ENCODE results near the gene HOXD12.

The HOXD12 gene

GRCh38 chr2:176072951-176073904, 26.4 kb upstream of the HOXD12 start:
- Histone ChIP-seq H3K9me3 (ENCODE audit: control insufficient read depth, insufficient read depth, low read depth, low read length) (0 out of 2 replicates have a peak, but pooled peaks cover 3% of the 10 kb centered on the region), H3K4me3 (ENCODE audit: low read depth, low read length) (no peak overlapping the region), H3K4me1 (ENCODE audit: control insufficient read depth, insufficient read depth, low read length) (0 out of 2 replicates have a peak, but pooled peaks cover under 1% of the 10 kb centered on the region), H3K27me3 (ENCODE audit: control insufficient read depth, insufficient read depth, low read length) (peaks cover 100% of the 10 kb centered on the region), H3K36me3 (ENCODE audit: control insufficient read depth, insufficient read depth, low read length) (no peaks in the 10 kb centered on the region), H3K27ac (ENCODE audit: low read depth, low read length) (no peak overlapping the region), H3K9ac (ENCODE audit: low read length) (no peak overlapping the region)

- H3K27ac ChIP-seq (ENCODE audit: low read depth, low read length), result no peak overlapping the region
- H3K4me1 ChIP-seq (ENCODE audit: control insufficient read depth, insufficient read depth, low read length), result no peaks in the 10 kb centered on the region
- H3K27me3 ChIP-seq (ENCODE audit: control insufficient read depth, insufficient read depth, low read length), result peaks cover 98% of the 10 kb centered on the region
- H3K9me3 ChIP-seq (ENCODE audit: control insufficient read depth, insufficient read depth, low read depth, low read length), result no peaks in the 10 kb centered on the region
- H3K9ac ChIP-seq (ENCODE audit: low read length), result no peak overlapping the region
- H3K36me3 ChIP-seq (ENCODE audit: control insufficient read depth, insufficient read depth, low read length), result no peaks in the 10 kb centered on the region
- H3K4me3 ChIP-seq (ENCODE audit: low read depth, low read length), result 0 out of 2 replicates have a peak overlapping the region, but pooled peaks have one; percentile 13
Observed at GRCh38 chr2:176074919-176075425, 24.6 kb upstream of the HOXD12 start.

GRCh38 chr2:176075481-176075880, 24.1 kb upstream of the HOXD12 start:
- peaks cover 96% of the 10 kb centered on the region for H3K27me3 ChIP-seq (ENCODE audit: control insufficient read depth, insufficient read depth, low read length)
- no peak overlapping the region for H3K9ac ChIP-seq (ENCODE audit: low read length)
- peak overlapping the region; percentile 13 for H3K4me3 ChIP-seq (ENCODE audit: low read depth, low read length)

GRCh38 chr2:176076063-176076462, 23.5 kb upstream of the HOXD12 start:
- H3K9me3 ChIP-seq (ENCODE audit: control insufficient read depth, insufficient read depth, low read depth, low read length), result no peaks in the 10 kb centered on the region
- no peak overlapping the region for H3K4me3 ChIP-seq (ENCODE audit: low read depth, low read length)
- peaks cover 96% of the 10 kb centered on the region for H3K27me3 ChIP-seq (ENCODE audit: control insufficient read depth, insufficient read depth, low read length)
- no peaks in the 10 kb centered on the region for H3K36me3 ChIP-seq (ENCODE audit: control insufficient read depth, insufficient read depth, low read length)
- no peak overlapping the region for H3K9ac ChIP-seq (ENCODE audit: low read length)
- no peak overlapping the region for H3K27ac ChIP-seq (ENCODE audit: low read depth, low read length)
- H3K4me1 ChIP-seq (ENCODE audit: control insufficient read depth, insufficient read depth, low read length), result peaks cover 7% of the 10 kb centered on the region; the same call in 1 of the 2 replicates

More at GRCh38 chr2:176075481-176075880, 24.1 kb upstream of the HOXD12 start:
- Histone ChIP-seq H3K36me3 (ENCODE audit: control insufficient read depth, insufficient read depth, low read length) (no peaks in the 10 kb centered on the region), H3K4me1 (ENCODE audit: control insufficient read depth, insufficient read depth, low read length) (0 out of 2 replicates have a peak, but pooled peaks cover under 1% of the 10 kb centered on the region), H3K27ac (ENCODE audit: low read depth, low read length) (no peak overlapping the region), H3K9me3 (ENCODE audit: control insufficient read depth, insufficient read depth, low read depth, low read length) (no peaks in the 10 kb centered on the region)

GRCh38 chr2:176076796-176077195, 22.8 kb upstream of the HOXD12 start:
- H3K4me1 ChIP-seq (ENCODE audit: control insufficient read depth, insufficient read depth, low read length), result peaks cover 7% of the 10 kb centered on the region; the same call in 1 of the 2 replicates
- H3K9ac ChIP-seq (ENCODE audit: low read length), result no peak overlapping the region
- no peaks in the 10 kb centered on the region for H3K9me3 ChIP-seq (ENCODE audit: control insufficient read depth, insufficient read depth, low read depth, low read length)
- H3K4me3 ChIP-seq (ENCODE audit: low read depth, low read length), result no peak overlapping the region
- H3K27ac ChIP-seq (ENCODE audit: low read depth, low read length), result no peak overlapping the region
- H3K36me3 ChIP-seq (ENCODE audit: control insufficient read depth, insufficient read depth, low read length), result no peaks in the 10 kb centered on the region
- H3K27me3 ChIP-seq (ENCODE audit: control insufficient read depth, insufficient read depth, low read length), result peaks cover 96% of the 10 kb centered on the region

GRCh38 chr2:176078541-176079284, 20.9 kb upstream of the HOXD12 start:
- H3K36me3 ChIP-seq (ENCODE audit: control insufficient read depth, insufficient read depth, low read length), result no peaks in the 10 kb centered on the region
- peaks cover 96% of the 10 kb centered on the region for H3K27me3 ChIP-seq (ENCODE audit: control insufficient read depth, insufficient read depth, low read length)
- H3K9me3 ChIP-seq (ENCODE audit: control insufficient read depth, insufficient read depth, low read depth, low read length), result no peaks in the 10 kb centered on the region
- no peak overlapping the region for H3K27ac ChIP-seq (ENCODE audit: low read depth, low read length)
- peak overlapping the region; percentile 62 for H3K4me3 ChIP-seq (ENCODE audit: low read depth, low read length)
- H3K4me1 ChIP-seq (ENCODE audit: control insufficient read depth, insufficient read depth, low read length), result peaks cover 22% of the 10 kb centered on the region
- no peak overlapping the region for H3K9ac ChIP-seq (ENCODE audit: low read length)

- peaks cover 23% of the 10 kb centered on the region for H3K4me1 ChIP-seq (ENCODE audit: control insufficient read depth, insufficient read depth, low read length)
- no peaks in the 10 kb centered on the region for H3K9me3 ChIP-seq (ENCODE audit: control insufficient read depth, insufficient read depth, low read depth, low read length)
- H3K4me3 ChIP-seq (ENCODE audit: low read depth, low read length), result peak overlapping the region; percentile 62
- no peak overlapping the region for H3K9ac ChIP-seq (ENCODE audit: low read length)
- H3K27me3 ChIP-seq (ENCODE audit: control insufficient read depth, insufficient read depth, low read length), result peaks cover 96% of the 10 kb centered on the region
- H3K27ac ChIP-seq (ENCODE audit: low read depth, low read length), result no peak overlapping the region
- no peaks in the 10 kb centered on the region for H3K36me3 ChIP-seq (ENCODE audit: control insufficient read depth, insufficient read depth, low read length)
Observed at GRCh38 chr2:176079285-176079830, 20.2 kb upstream of the HOXD12 start.

GRCh38 chr2:176079831-176080539, 19.6 kb upstream of the HOXD12 start:
- H3K4me3 ChIP-seq (ENCODE audit: low read depth, low read length), result peak overlapping the region; percentile 62
- H3K4me1 ChIP-seq (ENCODE audit: control insufficient read depth, insufficient read depth, low read length), result peaks cover 28% of the 10 kb centered on the region
- no peaks in the 10 kb centered on the region for H3K36me3 ChIP-seq (ENCODE audit: control insufficient read depth, insufficient read depth, low read length)
- no peak overlapping the region for H3K27ac ChIP-seq (ENCODE audit: low read depth, low read length)
- no peaks in the 10 kb centered on the region for H3K9me3 ChIP-seq (ENCODE audit: control insufficient read depth, insufficient read depth, low read depth, low read length)
- no peak overlapping the region for H3K9ac ChIP-seq (ENCODE audit: low read length)
- H3K27me3 ChIP-seq (ENCODE audit: control insufficient read depth, insufficient read depth, low read length), result peaks cover 96% of the 10 kb centered on the region

- Histone ChIP-seq H3K9me3 (ENCODE audit: control insufficient read depth, insufficient read depth, low read depth, low read length) (no peaks in the 10 kb centered on the region), H3K36me3 (ENCODE audit: control insufficient read depth, insufficient read depth, low read length) (no peaks in the 10 kb centered on the region), H3K9ac (ENCODE audit: low read length) (no peak overlapping the region), H3K27ac (ENCODE audit: low read depth, low read length) (no peak overlapping the region), H3K27me3 (ENCODE audit: control insufficient read depth, insufficient read depth, low read length) (peaks cover 96% of the 10 kb centered on the region), H3K4me3 (ENCODE audit: low read depth, low read length) (peak overlapping the region; percentile 49), H3K4me1 (ENCODE audit: control insufficient read depth, insufficient read depth, low read length) (peaks cover 36% of the 10 kb centered on the region)
Observed at GRCh38 chr2:176080540-176081375, 18.8 kb upstream of the HOXD12 start.

Measured in HUES6 (cell line).